Suppressor macrophage treated with lipopolysaccharide for 4 hours (primary cell): ENCODE measurements around the gene KLHL29.

ENCODE experiments used
- DNase-seq: peaks from one replicate; pipeline ENCODE4 v3.0.0-alpha.2; 2020

The KLHL29 gene

DNA sequence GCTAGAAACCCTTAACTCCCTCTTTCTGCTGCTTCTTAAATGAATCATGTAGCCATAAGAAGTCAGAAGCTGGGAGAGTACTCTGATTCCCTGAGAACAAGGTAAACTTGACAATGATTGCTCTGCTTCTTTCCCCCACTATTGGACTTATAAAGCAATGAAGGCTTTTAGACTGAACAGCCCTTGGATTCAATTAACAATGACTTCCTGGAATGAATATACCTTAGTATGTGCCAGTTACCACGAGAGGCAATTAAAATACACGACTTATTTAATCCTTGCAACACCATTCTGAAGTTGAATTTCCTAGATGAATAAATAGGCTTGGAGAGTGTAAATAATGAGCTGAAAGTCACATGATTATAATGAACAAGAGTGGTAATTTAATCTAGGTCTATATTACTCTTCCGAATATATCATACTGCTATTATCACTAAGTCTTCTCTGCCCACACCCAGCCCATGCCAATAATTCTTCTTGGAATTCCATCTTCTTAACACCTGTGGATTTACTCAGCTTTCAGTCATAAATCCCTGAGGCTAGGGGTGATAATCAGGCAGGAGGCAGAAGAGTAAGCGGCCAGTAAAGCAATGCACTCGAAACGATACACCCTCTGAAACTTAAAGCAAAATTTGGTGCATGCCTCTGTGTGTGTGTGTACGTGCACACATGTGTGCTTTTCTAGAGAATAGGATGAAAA, 371.8 kb downstream of the KLHL29 start:
- no peak for DNase-seq

DNA sequence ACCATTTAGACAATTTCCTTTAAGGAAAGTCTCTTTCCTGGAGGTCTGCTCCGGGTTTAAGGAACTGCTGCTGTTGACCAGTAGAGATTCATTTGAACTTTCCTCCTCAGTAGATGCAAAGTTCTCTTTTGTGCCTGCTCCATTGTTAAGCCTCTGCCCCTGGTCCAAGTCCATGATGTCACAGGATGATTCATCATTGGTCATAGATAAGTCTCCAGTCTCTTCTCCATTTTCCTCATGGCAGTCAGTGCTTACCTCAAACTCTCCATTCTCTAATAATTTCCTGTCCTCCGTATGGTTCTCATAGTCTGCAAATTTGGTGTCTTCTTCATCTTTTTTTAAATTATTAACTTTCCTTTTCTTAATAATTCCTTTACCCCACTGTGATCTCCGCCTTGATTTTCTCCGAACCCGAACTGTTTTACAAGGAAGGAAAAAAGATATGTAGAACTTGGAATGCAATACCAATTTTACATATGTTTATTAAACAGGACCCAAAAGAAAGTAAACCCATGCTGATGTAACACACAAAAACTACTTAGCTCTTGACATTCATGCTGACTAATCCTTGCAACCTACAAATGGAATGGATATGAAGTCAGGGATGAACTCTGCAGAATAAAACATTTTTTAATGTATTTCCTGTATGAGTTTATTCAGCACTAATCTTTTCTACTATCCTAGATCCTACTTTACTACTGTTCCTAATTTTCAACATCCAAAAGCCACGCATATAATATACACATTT, 372.9 kb downstream of the KLHL29 start:
- DNase-seq = peak; percentile 77
